ENCODE results near the gene MAP7. TPM values are rescaled to one million over a fixed set of nuclear protein-coding genes. Genes with fewer than 3 reads are reported as not detected.
A peak's percentile ranks its signal among the peaks of the same experiment; 100 is the strongest.

Gene MAP7
- total and polyA plus RNA-seq, 9 of the 15 experiments (the other 6 are each of a cell fraction or from before 2014, with no cell fraction given), result 0.76 to 7.7 (median 3.9) TPM

DNA sequence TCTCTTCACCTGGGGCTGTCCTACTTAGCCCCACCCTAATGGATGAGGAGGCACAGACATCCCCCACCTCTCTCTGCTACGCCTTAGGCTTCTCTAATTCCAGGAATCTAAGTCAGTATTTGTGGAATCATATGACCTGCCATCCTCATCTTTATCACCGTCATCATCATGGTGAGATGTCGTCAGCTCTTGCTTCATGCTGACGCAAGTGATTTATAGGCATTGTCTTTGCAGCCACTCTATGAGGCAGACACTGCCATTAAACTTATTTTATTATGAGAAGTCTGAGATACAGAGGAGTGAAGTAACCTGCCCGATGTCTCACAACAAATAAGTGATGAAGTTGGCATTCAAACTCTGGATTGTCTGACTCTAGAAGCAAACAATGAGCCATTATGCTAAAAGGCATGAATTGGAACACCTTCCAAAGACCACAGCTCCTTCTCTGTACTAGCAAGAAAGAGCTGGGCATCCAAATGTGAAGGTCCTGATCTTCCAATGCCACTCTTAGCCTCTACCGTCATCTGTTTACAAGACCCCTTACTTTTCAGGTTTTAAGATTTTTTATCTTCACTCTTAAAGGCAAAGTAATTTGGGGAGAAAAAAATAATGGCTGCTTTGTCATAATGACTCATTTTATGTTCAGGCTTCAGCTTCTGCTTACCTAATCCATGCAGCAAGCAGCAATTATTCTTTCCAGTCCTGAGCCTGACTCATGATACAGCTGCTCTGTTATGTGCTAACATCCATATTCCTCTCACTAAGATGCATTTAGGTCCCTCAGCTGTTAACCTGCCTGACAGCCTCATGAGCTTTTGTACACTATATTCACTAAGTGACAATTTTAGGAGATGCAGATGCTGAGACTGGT, 146.9 kb downstream of the MAP7 start (continued):
- TF ChIP-seq KAT2B (IDR thresholded peaks at IDR 0.05; ENCODE audit: low read depth, low read length) (no peak), DDX20 (tag; IDR thresholded peaks at IDR 0.05; ENCODE audit: low read depth) (peak; percentile 77), NR2C1 (IDR thresholded peaks at IDR 0.05) (no peak), NR2C1 (tag; IDR thresholded peaks at IDR 0.05) (0 out of 2 replicates have a peak, but pooled peaks have one; percentile 2), ELF2 (CRISPR knock-in tag; IDR thresholded peaks at IDR 0.05) (no peak), RHOXF2B (CRISPR knock-in tag; conservative IDR thresholded peaks at IDR 0.05) (0 out of 2 replicates have a peak, but pooled peaks have one; percentile 62), ZNF696 (CRISPR knock-in tag; conservative IDR thresholded peaks at IDR 0.05) (no peak), PHF8 (IDR thresholded peaks at IDR 0.05; ENCODE audit: borderline replicate concordance, low read length) (no peak; the same call in 1 of the 2 replicates), ZNF551 (CRISPR knock-in tag; IDR thresholded peaks at IDR 0.05) (no peak)
- TF ChIP-seq, protein P1, sequence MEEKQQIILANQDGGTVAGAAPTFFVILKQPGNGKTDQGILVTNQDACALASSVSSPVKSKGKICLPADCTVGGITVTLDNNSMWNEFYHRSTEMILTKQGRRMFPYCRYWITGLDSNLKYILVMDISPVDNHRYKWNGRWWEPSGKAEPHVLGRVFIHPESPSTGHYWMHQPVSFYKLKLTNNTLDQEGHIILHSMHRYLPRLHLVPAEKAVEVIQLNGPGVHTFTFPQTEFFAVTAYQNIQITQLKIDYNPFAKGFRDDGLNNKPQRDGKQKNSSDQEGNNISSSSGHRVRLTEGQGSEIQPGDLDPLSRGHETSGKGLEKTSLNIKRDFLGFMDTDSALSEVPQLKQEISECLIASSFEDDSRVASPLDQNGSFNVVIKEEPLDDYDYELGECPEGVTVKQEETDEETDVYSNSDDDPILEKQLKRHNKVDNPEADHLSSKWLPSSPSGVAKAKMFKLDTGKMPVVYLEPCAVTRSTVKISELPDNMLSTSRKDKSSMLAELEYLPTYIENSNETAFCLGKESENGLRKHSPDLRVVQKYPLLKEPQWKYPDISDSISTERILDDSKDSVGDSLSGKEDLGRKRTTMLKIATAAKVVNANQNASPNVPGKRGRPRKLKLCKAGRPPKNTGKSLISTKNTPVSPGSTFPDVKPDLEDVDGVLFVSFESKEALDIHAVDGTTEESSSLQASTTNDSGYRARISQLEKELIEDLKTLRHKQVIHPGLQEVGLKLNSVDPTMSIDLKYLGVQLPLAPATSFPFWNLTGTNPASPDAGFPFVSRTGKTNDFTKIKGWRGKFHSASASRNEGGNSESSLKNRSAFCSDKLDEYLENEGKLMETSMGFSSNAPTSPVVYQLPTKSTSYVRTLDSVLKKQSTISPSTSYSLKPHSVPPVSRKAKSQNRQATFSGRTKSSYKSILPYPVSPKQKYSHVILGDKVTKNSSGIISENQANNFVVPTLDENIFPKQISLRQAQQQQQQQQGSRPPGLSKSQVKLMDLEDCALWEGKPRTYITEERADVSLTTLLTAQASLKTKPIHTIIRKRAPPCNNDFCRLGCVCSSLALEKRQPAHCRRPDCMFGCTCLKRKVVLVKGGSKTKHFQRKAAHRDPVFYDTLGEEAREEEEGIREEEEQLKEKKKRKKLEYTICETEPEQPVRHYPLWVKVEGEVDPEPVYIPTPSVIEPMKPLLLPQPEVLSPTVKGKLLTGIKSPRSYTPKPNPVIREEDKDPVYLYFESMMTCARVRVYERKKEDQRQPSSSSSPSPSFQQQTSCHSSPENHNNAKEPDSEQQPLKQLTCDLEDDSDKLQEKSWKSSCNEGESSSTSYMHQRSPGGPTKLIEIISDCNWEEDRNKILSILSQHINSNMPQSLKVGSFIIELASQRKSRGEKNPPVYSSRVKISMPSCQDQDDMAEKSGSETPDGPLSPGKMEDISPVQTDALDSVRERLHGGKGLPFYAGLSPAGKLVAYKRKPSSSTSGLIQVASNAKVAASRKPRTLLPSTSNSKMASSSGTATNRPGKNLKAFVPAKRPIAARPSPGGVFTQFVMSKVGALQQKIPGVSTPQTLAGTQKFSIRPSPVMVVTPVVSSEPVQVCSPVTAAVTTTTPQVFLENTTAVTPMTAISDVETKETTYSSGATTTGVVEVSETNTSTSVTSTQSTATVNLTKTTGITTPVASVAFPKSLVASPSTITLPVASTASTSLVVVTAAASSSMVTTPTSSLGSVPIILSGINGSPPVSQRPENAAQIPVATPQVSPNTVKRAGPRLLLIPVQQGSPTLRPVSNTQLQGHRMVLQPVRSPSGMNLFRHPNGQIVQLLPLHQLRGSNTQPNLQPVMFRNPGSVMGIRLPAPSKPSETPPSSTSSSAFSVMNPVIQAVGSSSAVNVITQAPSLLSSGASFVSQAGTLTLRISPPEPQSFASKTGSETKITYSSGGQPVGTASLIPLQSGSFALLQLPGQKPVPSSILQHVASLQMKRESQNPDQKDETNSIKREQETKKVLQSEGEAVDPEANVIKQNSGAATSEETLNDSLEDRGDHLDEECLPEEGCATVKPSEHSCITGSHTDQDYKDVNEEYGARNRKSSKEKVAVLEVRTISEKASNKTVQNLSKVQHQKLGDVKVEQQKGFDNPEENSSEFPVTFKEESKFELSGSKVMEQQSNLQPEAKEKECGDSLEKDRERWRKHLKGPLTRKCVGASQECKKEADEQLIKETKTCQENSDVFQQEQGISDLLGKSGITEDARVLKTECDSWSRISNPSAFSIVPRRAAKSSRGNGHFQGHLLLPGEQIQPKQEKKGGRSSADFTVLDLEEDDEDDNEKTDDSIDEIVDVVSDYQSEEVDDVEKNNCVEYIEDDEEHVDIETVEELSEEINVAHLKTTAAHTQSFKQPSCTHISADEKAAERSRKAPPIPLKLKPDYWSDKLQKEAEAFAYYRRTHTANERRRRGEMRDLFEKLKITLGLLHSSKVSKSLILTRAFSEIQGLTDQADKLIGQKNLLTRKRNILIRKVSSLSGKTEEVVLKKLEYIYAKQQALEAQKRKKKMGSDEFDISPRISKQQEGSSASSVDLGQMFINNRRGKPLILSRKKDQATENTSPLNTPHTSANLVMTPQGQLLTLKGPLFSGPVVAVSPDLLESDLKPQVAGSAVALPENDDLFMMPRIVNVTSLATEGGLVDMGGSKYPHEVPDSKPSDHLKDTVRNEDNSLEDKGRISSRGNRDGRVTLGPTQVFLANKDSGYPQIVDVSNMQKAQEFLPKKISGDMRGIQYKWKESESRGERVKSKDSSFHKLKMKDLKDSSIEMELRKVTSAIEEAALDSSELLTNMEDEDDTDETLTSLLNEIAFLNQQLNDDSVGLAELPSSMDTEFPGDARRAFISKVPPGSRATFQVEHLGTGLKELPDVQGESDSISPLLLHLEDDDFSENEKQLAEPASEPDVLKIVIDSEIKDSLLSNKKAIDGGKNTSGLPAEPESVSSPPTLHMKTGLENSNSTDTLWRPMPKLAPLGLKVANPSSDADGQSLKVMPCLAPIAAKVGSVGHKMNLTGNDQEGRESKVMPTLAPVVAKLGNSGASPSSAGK (IDR thresholded peaks at IDR 0.05), result peak; percentile 21; the same call in 1 of the 2 replicates
- TF ChIP-seq, protein P2, sequence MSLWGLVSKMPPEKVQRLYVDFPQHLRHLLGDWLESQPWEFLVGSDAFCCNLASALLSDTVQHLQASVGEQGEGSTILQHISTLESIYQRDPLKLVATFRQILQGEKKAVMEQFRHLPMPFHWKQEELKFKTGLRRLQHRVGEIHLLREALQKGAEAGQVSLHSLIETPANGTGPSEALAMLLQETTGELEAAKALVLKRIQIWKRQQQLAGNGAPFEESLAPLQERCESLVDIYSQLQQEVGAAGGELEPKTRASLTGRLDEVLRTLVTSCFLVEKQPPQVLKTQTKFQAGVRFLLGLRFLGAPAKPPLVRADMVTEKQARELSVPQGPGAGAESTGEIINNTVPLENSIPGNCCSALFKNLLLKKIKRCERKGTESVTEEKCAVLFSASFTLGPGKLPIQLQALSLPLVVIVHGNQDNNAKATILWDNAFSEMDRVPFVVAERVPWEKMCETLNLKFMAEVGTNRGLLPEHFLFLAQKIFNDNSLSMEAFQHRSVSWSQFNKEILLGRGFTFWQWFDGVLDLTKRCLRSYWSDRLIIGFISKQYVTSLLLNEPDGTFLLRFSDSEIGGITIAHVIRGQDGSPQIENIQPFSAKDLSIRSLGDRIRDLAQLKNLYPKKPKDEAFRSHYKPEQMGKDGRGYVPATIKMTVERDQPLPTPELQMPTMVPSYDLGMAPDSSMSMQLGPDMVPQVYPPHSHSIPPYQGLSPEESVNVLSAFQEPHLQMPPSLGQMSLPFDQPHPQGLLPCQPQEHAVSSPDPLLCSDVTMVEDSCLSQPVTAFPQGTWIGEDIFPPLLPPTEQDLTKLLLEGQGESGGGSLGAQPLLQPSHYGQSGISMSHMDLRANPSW (CRISPR knock-in tag; IDR thresholded peaks at IDR 0.05), result no peak
- TF ChIP-seq, protein P3, sequence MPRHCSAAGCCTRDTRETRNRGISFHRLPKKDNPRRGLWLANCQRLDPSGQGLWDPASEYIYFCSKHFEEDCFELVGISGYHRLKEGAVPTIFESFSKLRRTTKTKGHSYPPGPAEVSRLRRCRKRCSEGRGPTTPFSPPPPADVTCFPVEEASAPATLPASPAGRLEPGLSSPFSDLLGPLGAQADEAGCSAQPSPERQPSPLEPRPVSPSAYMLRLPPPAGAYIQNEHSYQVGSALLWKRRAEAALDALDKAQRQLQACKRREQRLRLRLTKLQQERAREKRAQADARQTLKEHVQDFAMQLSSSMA (CRISPR knock-in tag; IDR thresholded peaks at IDR 0.05), result no peak
